Endothelial cell of umbilical vein (primary cell): ENCODE measurements around the gene INPP5F. TPM values are rescaled to one million over a fixed set of nuclear protein-coding genes. Genes with fewer than 3 reads are reported as not detected.

ENCODE experiments used
- BruUV-seq: library from RNA; stranded (reverse); fragments of 400-500 nt; replicated peaks from 2 replicates; lab custom pipeline; 2021; lab: Mats Ljungman, UMichigan
- CTCF ChIA-PET: fragments of 300-600, 350-600 bp; sonication (Branson Sonifier 250); formaldehyde crosslinking; loops from one replicate; lab custom pipeline; 2021; ENCODE audit warnings: antibody characterized with exemption, inconsistent platforms; lab: Charles Lee
- POLR2A ChIA-PET: fragments of 300-600, 350-600 bp; sonication (Branson Sonifier 250); formaldehyde crosslinking; loops from one replicate; lab custom pipeline; 2021; ENCODE audit warnings: antibody characterized with exemption, inconsistent platforms; lab: Charles Lee
- DNase-seq: peaks from one replicate; pipeline ENCODE4 v3.0.0-alpha.2; 2011; ENCODE audit warnings: low read depth, low spot score
- FAIRE-seq: peaks from 2 replicates; lab custom pipeline; 2011; peaks lifted over from hg19 to GRCh38; lab: Jason Lieb, UNC
- H2AFZ ChIP-seq: 2 replicates; pipeline ENCODE4 v1.6.0; 2012; ENCODE audit warnings: low read depth, low read length, control low read depth, inconsistent platforms
- H3K27ac ChIP-seq: 2 replicates; pipeline ENCODE4 v1.5.1; 2011; ENCODE audit warnings: low read depth, mild to moderate bottlenecking, control low read depth, low read length, moderate library complexity; ENCODE audit not compliant: insufficient read depth
- H3K27me3 ChIP-seq, 2 experiments: 2 replicates each; pipeline versions ENCODE4 v1.6.0 to v1.6.1; 2011; ENCODE audit warnings: low read length in 2 of 2, mixed read lengths in 1 of 2; ENCODE audit not compliant: control insufficient read depth in 2 of 2, insufficient read depth in 2 of 2
- H3K36me3 ChIP-seq, 2 experiments: 2 replicates in 1 of 2; 3 replicates in 1 of 2; pipeline ENCODE4 v1.5.1; 2011; ENCODE audit warnings: low read length in 2 of 2, mild to moderate bottlenecking in 1 of 2, moderate library complexity in 1 of 2; ENCODE audit not compliant: control insufficient read depth in 2 of 2, insufficient read depth in 2 of 2; ENCODE audit errors: extremely low read depth in 1 of 2
- H3K4me1 ChIP-seq: 3 replicates; pipeline ENCODE4 v1.5.1; 2011; ENCODE audit warnings: mild to moderate bottlenecking, low read length; ENCODE audit not compliant: control insufficient read depth, insufficient read depth; ENCODE audit errors: extremely low read depth
- H3K4me2 ChIP-seq: 2 replicates; pipeline ENCODE4 v1.6.1; 2011; ENCODE audit warnings: low read length, control low read depth, mixed read lengths; ENCODE audit not compliant: insufficient read depth
- H3K4me3 ChIP-seq, 3 experiments: fragments of 200-600 bp in 1 of 3; sonication (generic), shearing (Covaris generic) in 1 of 3; replicated peaks in 1 of 3; 2 replicates each; pipeline ENCODE4 v1.5.1; 2011 to 2016; ENCODE audit warnings: control low read depth in 3 of 3, low read length in 3 of 3, mild to moderate bottlenecking in 2 of 3, inconsistent platforms in 1 of 3, low read depth in 1 of 3, moderate library complexity in 1 of 3; ENCODE audit not compliant: insufficient read depth in 1 of 3
- H3K79me2 ChIP-seq: 2 replicates; pipeline ENCODE4 v1.6.0; 2012; ENCODE audit warnings: low read length, inconsistent platforms; ENCODE audit not compliant: control insufficient read depth, insufficient read depth
- H3K9ac ChIP-seq: replicated peaks from 2 replicates; pipeline ENCODE3; 2011; ENCODE audit warnings: low read length, control low read depth; ENCODE audit not compliant: insufficient read depth; ENCODE audit errors: extremely low read depth
- H3K9me1 ChIP-seq: replicated peaks from 3 replicates; pipeline ENCODE4 v1.6.0; 2011; ENCODE audit warnings: mild to moderate bottlenecking, low read length; ENCODE audit not compliant: control insufficient read depth, insufficient read depth; ENCODE audit errors: extremely low read depth
- H3K9me3 ChIP-seq: replicated peaks from 2 replicates; pipeline ENCODE4 v1.5.1; 2012; ENCODE audit warnings: low read length, inconsistent platforms; ENCODE audit not compliant: control insufficient read depth, insufficient read depth
- H4K20me1 ChIP-seq: replicated peaks from 2 replicates; pipeline ENCODE3; 2011; ENCODE audit warnings: mild to moderate bottlenecking, low read length; ENCODE audit not compliant: control insufficient read depth, insufficient read depth; ENCODE audit errors: extremely low read depth
- CTCF ChIP-seq, 2 donors: IDR thresholded peaks; 1 replicate in 1 of 2; 2 replicates in 1 of 2; pipeline ENCODE4 v1.5.1; 2011; ENCODE audit warnings: low read length in 2 of 2, mild to moderate bottlenecking in 2 of 2, moderate library complexity in 2 of 2, control low read depth in 1 of 2, inconsistent platforms in 1 of 2, low read depth in 1 of 2; ENCODE audit not compliant: insufficient read depth in 1 of 2; ENCODE audit errors: extremely low read depth in 1 of 2
- EZH2 ChIP-seq: IDR thresholded peaks from 2 replicates; pipeline ENCODE4 v1.6.1; 2012; ENCODE audit warnings: borderline replicate concordance, low read depth, mild to moderate bottlenecking, moderate library complexity, low read length, inconsistent platforms; ENCODE audit not compliant: severe bottlenecking
- FOS ChIP-seq: IDR thresholded peaks from 2 replicates; pipeline ENCODE4 v1.6.1; 2011; ENCODE audit warnings: mild to moderate bottlenecking, low read length, moderate library complexity, borderline replicate concordance; ENCODE audit not compliant: insufficient read depth
- GATA2 ChIP-seq: IDR thresholded peaks from 2 replicates; pipeline ENCODE4 v1.7.0; 2011; ENCODE audit warnings: low read depth, mild to moderate bottlenecking, moderate library complexity, mixed read lengths, low read length; ENCODE audit not compliant: insufficient read length, insufficient read depth
- JUN ChIP-seq: IDR thresholded peaks from 2 replicates; pipeline ENCODE4 v1.6.1; 2011; ENCODE audit warnings: borderline replicate concordance, low read depth; ENCODE audit not compliant: insufficient read length, insufficient read depth
- MAX ChIP-seq: IDR thresholded peaks from 2 replicates; pipeline ENCODE4 v1.6.1; 2011; ENCODE audit not compliant: insufficient read depth, insufficient read length
- MYC ChIP-seq: IDR thresholded peaks from one replicate; pipeline ENCODE4 v1.6.1; 2011; ENCODE audit warnings: mild to moderate bottlenecking, low read depth, low read length
- POLR2A ChIP-seq: IDR thresholded peaks from 2 replicates; pipeline ENCODE4 v1.6.1; 2012; ENCODE audit warnings: low read depth, mild to moderate bottlenecking, control low read depth, low read length
- POLR2AphosphoS5 ChIP-seq: IDR thresholded peaks from 2 replicates; pipeline ENCODE4 v1.6.1; 2012; ENCODE audit warnings: low read depth, mild to moderate bottlenecking, control low read depth, low read length, moderate library complexity; ENCODE audit not compliant: insufficient read depth
- dilution Hi-C: fragments of 300-500 bp; cut with MboI; formaldehyde crosslinking; loops from one replicate; pipeline ENCODE4 v1.15.0; 2019; ENCODE audit warnings: low sequenced_read_pairs; ENCODE audit not compliant: extremely low pct_ligation_motif_present
- intact Hi-C: fragments of 100-400 bp; cut with micrococcal nuclease; formaldehyde crosslinking; loops from one replicate; pipeline ENCODE4 v1.10.0; 2022
- polyA plus RNA-seq, 4 experiments: library from polyadenylated mRNA; depleted of rRNA in 3 of 4; stranded (reverse) in 3 of 4; unstranded in 1 of 4; fragments of >200 nt; gene quantifications; 2 replicates each; pipeline versions ENCODE4 v1.2.1 to v1.2.3, GENCODE V29; 2011 to 2012; ENCODE audit warnings: missing spikeins in 1 of 4
- total RNA-seq: library from RNA; stranded (reverse); gene quantifications from 2 replicates; pipeline ENCODE4 v1.2.3, GENCODE V29; 2021

The INPP5F gene
- total and polyA plus RNA-seq, 2 donors (not counting 3 experiments of a cell fraction or from before 2014, with no cell fraction given) = 6.1 to 20.3 TPM

- Histone ChIP-seq H3K9me3 (no peaks in the 10 kb centered on the region), H3K4me2 (no peak overlapping the region), H3K4me1 (peaks cover 24% of the 10 kb centered on the region), H4K20me1 (no peaks in the 10 kb centered on the region), H3K9ac (no peak overlapping the region), H3K27me3 (no peaks in the 10 kb centered on the region), H3K4me3 (no peak overlapping the region), H3K27ac (no peak overlapping the region), H3K79me2 (peaks cover 42% of the 10 kb centered on the region), H3K36me3 (no peaks in the 10 kb centered on the region), H3K9me1 (no peaks in the 10 kb centered on the region), H2AFZ (no peak overlapping the region)
- no peak for DNase-seq
- BruUV-seq = no TSS peak
- intact Hi-C loops (no loop called here), dilution Hi-C loops (no loop called here)
- ChIA-PET POLR2A (interaction anchor here (1.5 kb wide), 1 partner anchor 49 kb away, joined by 4 read pairs; no protein-coding TSS in a partner anchor), CTCF (interaction anchor here (2.1 to 2.4 kb wide), 2 partner anchors 10 to 14 kb away, joined by 9 to 10 read pairs; partner anchors contain the start of gene INPP5F)
- FAIRE-seq = no peak
- TF ChIP-seq EZH2 (no peak), GATA2 (no peak), JUN (no peak), CTCF (IDR thresholded peaks at IDR 0.05; ENCODE audit: extremely low read depth in 1 of 2, insufficient read depth in 1 of 2, low read depth in 1 of 2, low read length in 2 of 2) (no peak), POLR2AphosphoS5 (no peak), FOS (no peak), MAX (no peak), POLR2A (no peak), MYC (no peak)
Measured at GRCh38 chr10:119736220-119736619, 10.4 kb downstream of the INPP5F start.
